ENCODE measurements around the gene C1orf21.

Gene C1orf21

GRCh38 chr1:184362876-184363275 lies 24.0 kb upstream of the C1orf21 start:
- Histone ChIP-seq H3K4me1 (ENCODE audit: control insufficient read depth, insufficient read depth, low read length, poor library complexity, severe bottlenecking) (no peaks in the 10 kb centered on the region), H3K27me3 (replicated peaks; ENCODE audit: control insufficient read depth, insufficient read depth, low read length, poor library complexity, severe bottlenecking) (no peaks in the 10 kb centered on the region), H3K27ac (ENCODE audit: insufficient read depth, low read length, poor library complexity, severe bottlenecking) (no peak overlapping the region), H3K4me3 (ENCODE audit: insufficient read depth, low read depth, low read length, poor library complexity, severe bottlenecking) (no peak overlapping the region), H3K36me3 (ENCODE audit: control insufficient read depth, insufficient read depth, low read length) (no peaks in the 10 kb centered on the region), H3K9me3 (ENCODE audit: control insufficient read depth, low read length) (no peaks in the 10 kb centered on the region)
- DNase-seq = no peak

- Histone ChIP-seq H3K4me1 (ENCODE audit: control insufficient read depth, insufficient read depth, low read length, poor library complexity, severe bottlenecking) (no peaks in the 10 kb centered on the region), H3K36me3 (ENCODE audit: control insufficient read depth, insufficient read depth, low read length) (no peaks in the 10 kb centered on the region), H3K9me3 (ENCODE audit: control insufficient read depth, low read length) (no peaks in the 10 kb centered on the region), H3K27me3 (replicated peaks; ENCODE audit: control insufficient read depth, insufficient read depth, low read length, poor library complexity, severe bottlenecking) (no peaks in the 10 kb centered on the region), H3K27ac (ENCODE audit: insufficient read depth, low read length, poor library complexity, severe bottlenecking) (no peak overlapping the region), H3K4me3 (ENCODE audit: insufficient read depth, low read depth, low read length, poor library complexity, severe bottlenecking) (no peak overlapping the region)
- no peak for DNase-seq
Observed at GRCh38 chr1:184365699-184366098, 21.1 kb upstream of the C1orf21 start.

DNA sequence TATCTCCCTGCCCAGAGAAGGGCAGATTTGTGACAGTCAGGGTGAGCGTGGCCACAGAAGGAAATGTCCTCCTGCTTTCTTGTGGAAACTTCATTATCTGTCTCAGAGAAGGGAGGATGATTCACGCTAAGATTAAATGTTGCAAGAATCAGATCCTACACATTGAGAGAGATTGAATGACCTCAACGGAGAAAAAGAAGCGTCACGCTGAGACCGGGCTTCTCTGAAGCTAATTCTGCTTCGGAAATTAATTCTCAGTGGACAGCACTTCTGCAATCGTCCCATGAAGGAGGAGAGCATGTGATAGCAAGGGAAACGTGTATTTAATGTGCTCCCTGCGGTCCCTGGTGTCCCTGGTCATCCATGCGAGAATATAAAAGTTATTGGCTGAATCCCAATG lies 19.8 kb upstream of the C1orf21 start:
- H3K4me3 ChIP-seq (ENCODE audit: insufficient read depth, low read depth, low read length, poor library complexity, severe bottlenecking) = no peak overlapping the region
- no peaks in the 10 kb centered on the region for H3K36me3 ChIP-seq (ENCODE audit: control insufficient read depth, insufficient read depth, low read length)
- H3K9me3 ChIP-seq (ENCODE audit: control insufficient read depth, low read length) = no peaks in the 10 kb centered on the region
- H3K4me1 ChIP-seq (ENCODE audit: control insufficient read depth, insufficient read depth, low read length, poor library complexity, severe bottlenecking) = no peaks in the 10 kb centered on the region
- DNase-seq = no peak
- H3K27me3 ChIP-seq (replicated peaks; ENCODE audit: control insufficient read depth, insufficient read depth, low read length, poor library complexity, severe bottlenecking) = no peaks in the 10 kb centered on the region
- no peak overlapping the region for H3K27ac ChIP-seq (ENCODE audit: insufficient read depth, low read length, poor library complexity, severe bottlenecking)

GRCh38 chr1:184367427-184368038 lies 19.3 kb upstream of the C1orf21 start:
- H3K4me1 ChIP-seq (ENCODE audit: control insufficient read depth, insufficient read depth, low read length, poor library complexity, severe bottlenecking) = no peaks in the 10 kb centered on the region
- no peaks in the 10 kb centered on the region for H3K9me3 ChIP-seq (ENCODE audit: control insufficient read depth, low read length)
- no peak for DNase-seq
- H3K27ac ChIP-seq (ENCODE audit: insufficient read depth, low read length, poor library complexity, severe bottlenecking) = no peak overlapping the region
- H3K4me3 ChIP-seq (ENCODE audit: insufficient read depth, low read depth, low read length, poor library complexity, severe bottlenecking) = no peak overlapping the region
- no peaks in the 10 kb centered on the region for H3K27me3 ChIP-seq (replicated peaks; ENCODE audit: control insufficient read depth, insufficient read depth, low read length, poor library complexity, severe bottlenecking)
- H3K36me3 ChIP-seq (ENCODE audit: control insufficient read depth, insufficient read depth, low read length) = no peaks in the 10 kb centered on the region

DNA sequence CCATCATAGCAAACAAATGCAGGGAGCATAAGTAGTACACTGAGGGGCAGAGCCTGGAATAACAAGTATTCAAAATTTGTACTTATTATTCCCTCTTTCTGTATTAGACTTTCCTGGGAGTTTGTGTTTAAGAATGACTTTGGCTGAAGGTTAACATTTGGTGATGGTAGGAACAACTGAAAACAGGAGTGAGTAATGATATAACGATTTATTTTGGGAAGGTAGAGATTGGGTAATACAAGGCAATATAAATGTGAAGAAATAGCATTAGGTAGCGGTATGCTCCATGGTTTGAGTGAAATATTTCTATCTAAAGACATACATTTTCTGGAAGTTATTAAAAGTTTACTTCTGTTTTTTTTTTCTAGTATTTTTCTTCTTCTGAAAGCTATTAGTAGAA lies 18.5 kb upstream of the C1orf21 start:
- no peak for DNase-seq
- Histone ChIP-seq H3K36me3 (ENCODE audit: control insufficient read depth, insufficient read depth, low read length) (no peaks in the 10 kb centered on the region), H3K27ac (ENCODE audit: insufficient read depth, low read length, poor library complexity, severe bottlenecking) (no peak overlapping the region), H3K4me1 (ENCODE audit: control insufficient read depth, insufficient read depth, low read length, poor library complexity, severe bottlenecking) (no peaks in the 10 kb centered on the region), H3K27me3 (replicated peaks; ENCODE audit: control insufficient read depth, insufficient read depth, low read length, poor library complexity, severe bottlenecking) (no peaks in the 10 kb centered on the region), H3K9me3 (ENCODE audit: control insufficient read depth, low read length) (no peaks in the 10 kb centered on the region), H3K4me3 (ENCODE audit: insufficient read depth, low read depth, low read length, poor library complexity, severe bottlenecking) (no peak overlapping the region)

- no peaks in the 10 kb centered on the region for H3K36me3 ChIP-seq (ENCODE audit: control insufficient read depth, insufficient read depth, low read length)
- no peaks in the 10 kb centered on the region for H3K27me3 ChIP-seq (replicated peaks; ENCODE audit: control insufficient read depth, insufficient read depth, low read length, poor library complexity, severe bottlenecking)
- H3K4me3 ChIP-seq (ENCODE audit: insufficient read depth, low read depth, low read length, poor library complexity, severe bottlenecking) = no peak overlapping the region
- H3K9me3 ChIP-seq (ENCODE audit: control insufficient read depth, low read length) = no peaks in the 10 kb centered on the region
- H3K27ac ChIP-seq (ENCODE audit: insufficient read depth, low read length, poor library complexity, severe bottlenecking) = no peak overlapping the region
- H3K4me1 ChIP-seq (ENCODE audit: control insufficient read depth, insufficient read depth, low read length, poor library complexity, severe bottlenecking) = no peaks in the 10 kb centered on the region
- no peak for DNase-seq
Observed at GRCh38 chr1:184370850-184371249, 16.0 kb upstream of the C1orf21 start.

- Histone ChIP-seq H3K4me1 (ENCODE audit: control insufficient read depth, insufficient read depth, low read length, poor library complexity, severe bottlenecking) (no peaks in the 10 kb centered on the region), H3K27me3 (replicated peaks; ENCODE audit: control insufficient read depth, insufficient read depth, low read length, poor library complexity, severe bottlenecking) (no peaks in the 10 kb centered on the region), H3K36me3 (ENCODE audit: control insufficient read depth, insufficient read depth, low read length) (no peaks in the 10 kb centered on the region), H3K4me3 (ENCODE audit: insufficient read depth, low read depth, low read length, poor library complexity, severe bottlenecking) (no peak overlapping the region), H3K9me3 (ENCODE audit: control insufficient read depth, low read length) (no peaks in the 10 kb centered on the region), H3K27ac (ENCODE audit: insufficient read depth, low read length, poor library complexity, severe bottlenecking) (no peak overlapping the region)
- DNase-seq = no peak
Observed at GRCh38 chr1:184373155-184373554, 13.7 kb upstream of the C1orf21 start.

DNA sequence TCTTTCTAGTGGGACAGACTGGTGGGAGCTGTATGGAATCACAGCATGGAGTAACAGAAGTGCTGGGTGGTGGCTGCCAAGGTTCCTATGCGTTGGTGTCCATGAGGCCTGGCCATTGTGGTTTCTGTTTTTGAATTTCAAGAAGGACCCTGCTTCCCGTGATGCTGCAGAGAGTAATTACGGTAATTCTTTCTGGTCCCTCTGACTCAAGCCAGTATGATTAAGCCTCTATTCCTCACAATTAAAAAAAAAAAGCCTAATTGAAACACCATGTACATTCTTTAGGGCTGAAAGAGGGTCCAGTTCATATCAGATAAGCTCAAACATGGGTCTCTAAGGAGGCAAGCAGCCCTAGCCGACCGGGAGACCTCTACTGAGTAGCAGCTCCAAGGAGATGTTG lies 10.5 kb upstream of the C1orf21 start:
- DNase-seq = no peak
- no peaks in the 10 kb centered on the region for H3K4me1 ChIP-seq (ENCODE audit: control insufficient read depth, insufficient read depth, low read length, poor library complexity, severe bottlenecking)
- H3K4me3 ChIP-seq (ENCODE audit: insufficient read depth, low read depth, low read length, poor library complexity, severe bottlenecking) = no peak overlapping the region
- no peaks in the 10 kb centered on the region for H3K9me3 ChIP-seq (ENCODE audit: control insufficient read depth, low read length)
- H3K27me3 ChIP-seq (replicated peaks; ENCODE audit: control insufficient read depth, insufficient read depth, low read length, poor library complexity, severe bottlenecking) = no peaks in the 10 kb centered on the region
- H3K36me3 ChIP-seq (ENCODE audit: control insufficient read depth, insufficient read depth, low read length) = no peaks in the 10 kb centered on the region
- H3K27ac ChIP-seq (ENCODE audit: insufficient read depth, low read length, poor library complexity, severe bottlenecking) = no peak overlapping the region

DNA sequence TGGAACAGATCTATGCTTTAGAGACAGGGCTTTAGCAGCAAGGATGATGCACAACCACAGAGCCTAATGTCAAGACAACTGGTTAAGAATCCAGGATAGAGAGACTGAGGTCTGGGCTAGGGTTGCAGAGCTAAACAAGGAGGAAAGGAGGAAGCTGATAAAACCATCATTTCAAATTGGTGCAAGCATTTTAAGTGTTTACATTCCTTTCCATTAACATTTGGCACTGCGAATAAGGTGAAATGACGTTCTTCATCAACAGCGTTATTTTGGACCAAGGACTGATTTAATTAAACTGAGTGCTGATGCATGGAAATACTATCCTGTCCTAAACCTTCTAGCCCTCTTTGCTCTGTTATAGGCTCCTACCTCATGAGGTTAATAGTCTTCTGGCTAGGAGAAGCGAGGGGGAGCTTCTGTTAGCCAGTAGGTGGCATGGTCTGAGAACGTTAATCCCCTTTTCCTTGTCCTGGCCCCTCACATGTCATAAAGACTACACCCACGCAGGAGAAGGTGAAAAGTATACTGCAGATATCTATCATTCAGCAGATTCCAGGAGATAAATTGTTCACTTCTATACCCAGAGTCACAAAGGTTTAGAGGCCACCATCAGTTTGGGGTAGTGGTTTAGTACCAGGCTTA lies 7.6 kb upstream of the C1orf21 start:
- no peak overlapping the region for H3K4me3 ChIP-seq (ENCODE audit: insufficient read depth, low read depth, low read length, poor library complexity, severe bottlenecking)
- H3K27ac ChIP-seq (ENCODE audit: insufficient read depth, low read length, poor library complexity, severe bottlenecking) = no peak overlapping the region
- no peaks in the 10 kb centered on the region for H3K4me1 ChIP-seq (ENCODE audit: control insufficient read depth, insufficient read depth, low read length, poor library complexity, severe bottlenecking)
- no peaks in the 10 kb centered on the region for H3K27me3 ChIP-seq (replicated peaks; ENCODE audit: control insufficient read depth, insufficient read depth, low read length, poor library complexity, severe bottlenecking)
- no peak for DNase-seq
- no peaks in the 10 kb centered on the region for H3K9me3 ChIP-seq (ENCODE audit: control insufficient read depth, low read length)
- H3K36me3 ChIP-seq (ENCODE audit: control insufficient read depth, insufficient read depth, low read length) = no peaks in the 10 kb centered on the region

- no peak for DNase-seq
Observed at GRCh38 chr1:184380468-184380867, 6.4 kb upstream of the C1orf21 start.

More at GRCh38 chr1:184380468-184380867, 6.4 kb upstream of the C1orf21 start:
- no peaks in the 10 kb centered on the region for H3K27me3 ChIP-seq (replicated peaks; ENCODE audit: control insufficient read depth, insufficient read depth, low read length, poor library complexity, severe bottlenecking)
- H3K36me3 ChIP-seq (ENCODE audit: control insufficient read depth, insufficient read depth, low read length) = no peaks in the 10 kb centered on the region
- H3K4me1 ChIP-seq (ENCODE audit: control insufficient read depth, insufficient read depth, low read length, poor library complexity, severe bottlenecking) = no peaks in the 10 kb centered on the region
- H3K27ac ChIP-seq (ENCODE audit: insufficient read depth, low read length, poor library complexity, severe bottlenecking) = no peak overlapping the region
- no peak overlapping the region for H3K4me3 ChIP-seq (ENCODE audit: insufficient read depth, low read depth, low read length, poor library complexity, severe bottlenecking)
- no peaks in the 10 kb centered on the region for H3K9me3 ChIP-seq (ENCODE audit: control insufficient read depth, low read length)

All from effector memory CD4-positive, alpha-beta T cell (primary cell).